Measurements from ENCODE around the gene DBNL. TPM values are rescaled to one million over a fixed set of nuclear protein-coding genes. Genes with fewer than 3 reads are reported as not detected.
"Not testable (repeated sequence)": the region's sequence is repeated elsewhere in the genome, so short reads cannot be mapped to it uniquely, and the experiment has no call there.

Gene DBNL
- 10 to 100 TPM; 30.7 to 48.1 (median 36.9) TPM for total RNA-seq
- long read RNA-seq, partial matches to known transcripts, result 3 of 8 reads
- long read RNA-seq, other reads (novel, unspliced or antisense), result 2 of 8 reads

DNA sequence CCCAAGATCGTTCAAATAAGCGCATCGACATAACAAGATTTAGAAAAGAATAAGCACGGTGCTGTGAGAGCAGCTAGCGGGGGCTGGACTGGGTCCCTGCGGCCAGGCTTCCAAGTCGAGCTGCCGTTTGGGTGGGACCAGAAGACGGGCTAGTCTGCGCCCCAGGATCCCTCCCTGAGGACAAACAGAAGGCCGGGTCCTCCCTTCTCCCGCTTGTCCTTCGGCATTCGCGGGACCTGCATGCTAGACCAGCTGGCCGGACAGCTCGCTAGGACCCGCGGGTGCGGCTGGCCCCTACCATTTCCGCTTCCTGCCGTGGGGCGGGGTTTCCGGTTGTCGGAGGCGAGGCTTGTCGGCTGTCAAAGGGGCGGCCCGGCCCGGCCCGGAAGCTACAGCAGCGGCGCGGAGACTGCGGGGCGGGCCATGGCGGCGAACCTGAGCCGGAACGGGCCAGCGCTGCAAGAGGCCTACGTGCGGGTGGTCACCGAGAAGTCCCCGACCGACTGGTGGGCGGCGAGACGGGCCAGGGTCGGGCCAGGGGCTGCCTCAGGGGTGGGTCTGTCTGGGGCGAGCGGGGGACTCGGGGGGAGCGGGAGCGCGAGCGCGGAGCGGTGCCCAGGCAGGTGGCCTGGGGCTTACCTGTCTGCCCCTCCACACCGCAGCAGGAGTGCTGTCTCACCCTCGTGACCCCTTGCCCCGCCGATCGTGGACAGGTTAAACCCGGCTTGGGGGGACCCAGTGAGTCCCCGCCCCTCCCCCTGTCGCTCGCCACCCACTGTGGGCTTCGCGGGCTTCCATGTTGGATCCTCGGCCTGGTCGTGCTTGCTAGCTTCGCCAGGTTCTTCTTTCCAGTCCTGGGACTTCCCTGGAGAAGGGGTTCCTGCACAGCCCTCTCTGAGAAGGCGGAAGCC, at the start of gene DBNL:
Gene DBNL (plus strand): TSS at position 388 of the 911 bp plus-strand sequence. CDS start 36 bp downstream, at position 424.
- Histone ChIP-seq H3K36me3 (no peaks in the 10 kb centered on the region), H3K27ac (peak within 1 kb of the TSS; percentile 70 to 85 (median 76)), H3K27me3 (no peaks in the 10 kb centered on the region), H3K9me3 (no peaks in the 10 kb centered on the region), H3K4me1 (peaks cover 0 to 19% (median 3%) of the 10 kb centered on the region in 4 donors), H3K4me3 (peak within 1 kb of the TSS; percentile 88 to 95 (median 89))
- DNase-seq (peak; percentile 96 to 98 (median 98)), ATAC-seq (peak; percentile 93 to 95 (median 94))
- TF ChIP-seq, protein P1, sequence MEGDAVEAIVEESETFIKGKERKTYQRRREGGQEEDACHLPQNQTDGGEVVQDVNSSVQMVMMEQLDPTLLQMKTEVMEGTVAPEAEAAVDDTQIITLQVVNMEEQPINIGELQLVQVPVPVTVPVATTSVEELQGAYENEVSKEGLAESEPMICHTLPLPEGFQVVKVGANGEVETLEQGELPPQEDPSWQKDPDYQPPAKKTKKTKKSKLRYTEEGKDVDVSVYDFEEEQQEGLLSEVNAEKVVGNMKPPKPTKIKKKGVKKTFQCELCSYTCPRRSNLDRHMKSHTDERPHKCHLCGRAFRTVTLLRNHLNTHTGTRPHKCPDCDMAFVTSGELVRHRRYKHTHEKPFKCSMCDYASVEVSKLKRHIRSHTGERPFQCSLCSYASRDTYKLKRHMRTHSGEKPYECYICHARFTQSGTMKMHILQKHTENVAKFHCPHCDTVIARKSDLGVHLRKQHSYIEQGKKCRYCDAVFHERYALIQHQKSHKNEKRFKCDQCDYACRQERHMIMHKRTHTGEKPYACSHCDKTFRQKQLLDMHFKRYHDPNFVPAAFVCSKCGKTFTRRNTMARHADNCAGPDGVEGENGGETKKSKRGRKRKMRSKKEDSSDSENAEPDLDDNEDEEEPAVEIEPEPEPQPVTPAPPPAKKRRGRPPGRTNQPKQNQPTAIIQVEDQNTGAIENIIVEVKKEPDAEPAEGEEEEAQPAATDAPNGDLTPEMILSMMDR (IDR thresholded peaks at IDR 0.05), result no peak
- TF ChIP-seq POLR2A (IDR thresholded peaks at IDR 0.05), result peak; percentile 82
- intact Hi-C loops (cut with DNase I), result no loop called here
- WGBS (ENCODE audit: insufficient coverage, low coverage, low lambda C conversion rate, missing lambda C conversion rate), result 0% methylated on average over 20 of the region's 74 CpGs

DNA sequence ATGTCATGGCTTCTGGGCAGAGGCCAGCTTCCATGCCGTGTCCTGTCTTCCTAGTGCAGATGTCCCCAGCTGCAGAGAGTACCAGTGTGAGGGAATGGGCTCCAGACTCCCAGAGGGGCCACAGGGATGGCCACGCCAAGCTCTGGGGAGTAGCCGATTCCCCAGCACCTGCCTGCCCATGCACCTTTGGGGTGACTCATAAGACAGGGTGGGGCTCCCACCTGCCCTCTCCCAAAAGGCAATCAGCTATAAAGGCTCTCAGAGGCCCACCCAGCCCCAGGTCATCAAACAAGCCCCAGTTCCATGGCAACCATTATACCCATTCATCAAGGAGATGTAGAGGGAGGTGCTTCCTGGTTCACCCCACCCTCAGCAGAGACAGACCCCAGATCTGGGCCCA, 47.0 kb upstream of the DBNL start, which contains the start of gene SPDYE1:
Gene SPDYE1 (plus strand): TSS at position 366 of the 400 bp plus-strand sequence. CDS start 2,053 bp downstream, outside the sequence.
- H3K27me3 ChIP-seq; DNase-seq; H3K4me1 ChIP-seq; H3K4me3 ChIP-seq; intact Hi-C loops (cut with DNase I); H3K9me3 ChIP-seq; H3K36me3 ChIP-seq; H3K27ac ChIP-seq: not testable (repeated sequence)
- no CpG with 5 or more reads among the region's 3 CpGs for WGBS (ENCODE audit: insufficient coverage, low coverage, low lambda C conversion rate, missing lambda C conversion rate)
- peak in 1 of 4 donors; percentile 48 for ATAC-seq

DNA sequence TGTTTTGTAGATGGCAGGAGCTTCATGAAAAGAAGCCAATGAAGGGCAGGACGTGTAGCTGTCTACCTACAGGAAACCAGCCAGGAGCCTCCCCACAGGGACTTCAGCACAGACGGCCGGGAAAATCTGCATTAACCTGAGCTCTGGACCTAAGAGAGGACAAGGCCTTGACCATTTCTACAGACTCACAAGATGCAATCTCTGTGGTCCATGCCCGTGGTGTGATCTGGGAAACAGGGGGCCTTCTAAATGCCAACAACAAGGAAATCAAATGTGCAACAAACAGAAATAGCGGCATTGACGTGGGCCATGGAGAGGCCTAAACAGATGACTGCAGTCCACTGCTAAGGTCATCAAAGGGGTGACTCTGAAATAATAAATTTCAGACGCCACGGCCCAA, 32.4 kb upstream of the DBNL start:
- intact Hi-C loops (cut with DNase I); DNase-seq; H3K9me3 ChIP-seq; H3K4me1 ChIP-seq; H3K27me3 ChIP-seq; ATAC-seq; H3K27ac ChIP-seq; H3K36me3 ChIP-seq; H3K4me3 ChIP-seq: not testable (repeated sequence)
- 77% methylated on average over 5 of the region's 8 CpGs for WGBS (ENCODE audit: insufficient coverage, low coverage, low lambda C conversion rate, missing lambda C conversion rate)

DNA sequence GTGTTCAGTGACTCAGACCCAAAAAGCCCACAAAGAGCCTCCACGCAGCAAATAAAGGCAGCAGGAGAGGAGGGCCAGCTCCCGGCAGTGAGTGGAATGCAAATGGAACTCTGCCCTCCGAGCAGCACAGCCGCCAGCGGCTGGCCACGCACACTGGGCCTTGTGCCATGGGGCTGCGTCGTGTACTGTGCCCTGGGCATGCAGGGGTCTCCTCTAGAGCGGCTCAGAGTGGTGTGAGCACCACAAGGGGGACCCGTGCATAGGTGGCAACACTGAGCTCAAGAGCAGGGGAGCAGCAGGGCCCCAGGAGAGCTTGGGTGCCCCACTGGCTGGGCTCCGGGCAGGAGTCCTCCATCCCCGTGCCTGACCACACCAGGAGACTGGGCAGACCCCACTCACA, 29.4 kb upstream of the DBNL start:
- DNase-seq; H3K27ac ChIP-seq; H3K9me3 ChIP-seq; intact Hi-C loops (cut with DNase I); H3K4me3 ChIP-seq; H3K27me3 ChIP-seq; H3K4me1 ChIP-seq; H3K36me3 ChIP-seq: not testable (repeated sequence)
- peak in 3 of 4 donors; percentile 4 to 31 (median 12) for ATAC-seq
- no CpG with 5 or more reads among the region's 12 CpGs for WGBS (ENCODE audit: insufficient coverage, low coverage, low lambda C conversion rate, missing lambda C conversion rate)

DNA sequence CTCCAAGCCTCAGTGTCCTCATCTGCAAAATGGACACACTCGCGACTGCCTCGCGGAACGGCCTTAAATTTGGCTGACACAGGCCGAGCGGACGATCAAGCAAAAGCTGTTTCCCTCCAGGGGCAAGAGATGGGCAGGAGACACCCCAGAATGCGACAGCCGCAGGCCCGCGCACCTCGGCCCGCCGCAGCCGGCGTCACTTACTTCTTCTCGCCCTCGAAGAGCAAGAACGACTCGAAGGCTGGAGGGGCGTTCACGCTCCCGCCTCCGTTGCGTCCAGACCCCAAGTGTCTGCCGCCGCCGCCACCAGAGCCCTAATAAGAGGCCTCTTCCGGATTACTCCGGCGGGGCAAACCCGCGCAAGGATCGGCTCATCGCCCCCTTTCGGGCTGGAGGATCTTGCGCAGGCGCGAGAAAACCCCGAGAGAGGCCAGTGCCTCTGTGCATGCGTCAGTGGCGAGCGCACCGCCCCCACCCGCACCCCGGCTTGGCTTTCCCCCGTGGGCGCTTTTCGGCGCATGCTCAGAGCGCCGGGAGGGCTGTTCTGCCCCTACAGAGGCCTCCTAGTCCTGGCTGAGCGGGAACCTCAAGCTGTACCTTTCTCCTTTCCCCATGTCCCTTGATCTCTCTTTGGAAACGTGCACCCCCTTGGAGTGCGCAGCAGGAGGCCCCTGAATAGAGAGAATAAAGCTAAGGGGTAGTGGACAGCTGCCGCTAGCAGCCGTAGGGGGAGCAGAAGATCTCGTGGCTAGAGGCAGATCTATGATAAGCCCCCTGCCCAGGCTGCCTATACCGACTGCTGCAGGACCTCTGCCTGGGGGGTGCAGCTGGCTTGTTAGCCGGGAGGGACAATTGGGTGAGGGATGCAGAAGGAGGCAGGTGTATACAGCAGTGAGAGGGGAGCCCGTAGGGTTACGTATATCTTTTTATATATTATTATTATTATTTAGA, 25.4 kb upstream of the DBNL start:
- H3K27me3 ChIP-seq; H3K9me3 ChIP-seq; intact Hi-C loops (cut with DNase I); H3K36me3 ChIP-seq; H3K4me1 ChIP-seq: not testable (repeated sequence)
- DNase-seq (peak; percentile 98), ATAC-seq (peak; percentile 94 to 97 (median 94))
- WGBS (ENCODE audit: insufficient coverage, low coverage, low lambda C conversion rate, missing lambda C conversion rate), result under 1% methylated on average over 23 of the region's 63 CpGs
- TF ChIP-seq, protein P1 (IDR thresholded peaks at IDR 0.05), result peak; percentile 67 to 87 (median 74)
- peak; percentile 86 for TF ChIP-seq POLR2A (IDR thresholded peaks at IDR 0.05)
- Histone ChIP-seq H3K4me3 (peak overlapping the region; percentile 76 to 82 (median 77)), H3K27ac (peak overlapping the region in 2 of 3 donors; percentile 49 to 62)

DNA sequence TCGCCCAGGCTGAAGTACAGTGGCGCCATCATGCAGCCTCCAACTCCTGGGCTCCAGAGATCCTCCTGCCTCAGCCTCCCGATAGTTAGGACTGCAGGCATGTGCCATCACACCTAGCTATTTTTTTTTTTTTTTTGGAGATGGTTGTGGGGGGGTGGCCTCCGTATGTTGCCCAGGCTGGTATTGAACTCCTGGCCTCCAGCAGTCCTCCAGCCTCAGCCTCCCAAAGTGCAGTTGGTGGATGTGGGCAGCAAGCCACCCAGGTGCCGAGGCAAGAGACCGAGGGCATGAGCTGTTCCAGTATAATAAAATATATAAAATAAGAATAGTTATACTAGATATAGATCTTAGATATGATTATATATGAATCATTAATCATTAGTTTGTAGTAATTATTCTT, 24.7 kb upstream of the DBNL start:
- H3K27me3 ChIP-seq; H3K9me3 ChIP-seq; intact Hi-C loops (cut with DNase I); H3K4me1 ChIP-seq; H3K27ac ChIP-seq; H3K4me3 ChIP-seq; DNase-seq; H3K36me3 ChIP-seq; ATAC-seq: not testable (repeated sequence)
- WGBS (ENCODE audit: insufficient coverage, low coverage, low lambda C conversion rate, missing lambda C conversion rate), result 75% methylated on average over 3 of the region's 6 CpGs

DNA sequence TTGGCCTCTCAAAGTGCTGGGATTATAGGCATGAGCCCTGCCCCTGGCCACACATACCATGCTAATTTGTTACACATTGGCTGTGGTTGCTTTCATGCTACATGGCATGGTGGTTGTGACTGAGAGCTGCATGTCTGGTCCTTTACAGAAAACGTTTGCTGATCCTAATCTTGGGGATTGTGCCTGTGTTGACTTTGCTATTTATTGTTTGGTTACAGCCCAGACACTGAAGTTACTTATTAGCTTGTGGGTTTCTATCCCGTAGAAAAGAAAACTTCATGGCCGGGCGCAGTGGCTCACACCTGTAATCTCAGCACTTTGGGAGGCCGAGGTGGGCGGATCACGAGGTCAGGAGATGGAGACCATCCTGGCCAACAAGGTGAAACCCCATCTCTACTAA, 22.4 kb upstream of the DBNL start:
- H3K4me1 ChIP-seq; intact Hi-C loops (cut with DNase I); H3K9me3 ChIP-seq; DNase-seq; H3K27me3 ChIP-seq; H3K4me3 ChIP-seq; H3K36me3 ChIP-seq: not testable (repeated sequence)
- 20% methylated on average over 6 of the region's 7 CpGs for WGBS (ENCODE audit: insufficient coverage, low coverage, low lambda C conversion rate, missing lambda C conversion rate)
- ATAC-seq, result peak; percentile 58 to 72 (median 62)
- peak overlapping the region in 2 of 3 donors; percentile 20 to 55 for H3K27ac ChIP-seq

DNA sequence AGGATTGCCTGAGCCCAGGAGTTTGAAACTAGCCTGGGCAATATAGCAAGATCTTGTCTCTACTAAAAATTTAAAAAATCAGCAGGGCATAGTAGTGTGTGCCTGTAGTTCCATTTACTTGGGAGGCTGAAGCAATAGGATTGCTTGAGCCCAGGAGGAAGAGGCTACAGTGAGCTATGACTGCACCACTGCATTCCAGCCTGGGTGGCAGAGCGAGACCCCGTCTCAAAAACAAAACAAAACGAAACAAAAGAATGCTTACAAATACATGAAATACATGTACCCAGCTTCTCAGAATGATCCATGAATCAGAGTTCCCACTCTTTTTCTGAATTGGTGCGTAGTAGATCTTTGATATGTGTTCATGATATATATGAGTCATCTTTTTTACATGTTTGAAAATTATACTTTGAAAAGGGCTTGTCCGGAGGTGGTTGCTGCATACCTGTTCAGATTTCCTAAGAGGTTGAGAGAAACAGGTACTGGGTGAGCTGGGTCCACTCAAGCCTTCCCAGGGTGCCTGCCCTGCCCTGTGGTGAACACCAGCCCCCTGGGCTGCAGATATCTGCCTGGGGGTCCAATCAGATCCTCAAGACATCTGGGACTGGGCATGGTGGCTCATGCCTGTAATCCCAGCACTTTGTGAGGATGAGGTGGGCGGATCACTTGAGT, 21.6 kb upstream of the DBNL start:
- H3K9me3 ChIP-seq; intact Hi-C loops (cut with DNase I); ATAC-seq: not testable (repeated sequence)

More for the DNA sequence above, 21.6 kb upstream of the DBNL start:
- H3K4me1 ChIP-seq, H3K4me3 ChIP-seq, H3K36me3 ChIP-seq, H3K27me3 ChIP-seq, DNase-seq: not testable (repeated sequence)
- H3K27ac ChIP-seq, result peak overlapping the region in 1 of 3 donors; percentile 55
- 80% methylated on average over 4 of the region's 6 CpGs for WGBS (ENCODE audit: insufficient coverage, low coverage, low lambda C conversion rate, missing lambda C conversion rate)

Measured in right lobe of liver (tissue), 6 donors.